Lung (tissue), 12 donors: Measurements from ENCODE around the gene HOXB1. TPM values are rescaled to one million over a fixed set of nuclear protein-coding genes. Genes with fewer than 3 reads are reported as not detected.

Experiments
- ATAC-seq: fragments of 200-7000 bp; cut with Tn5 transposase; one replicate; pipeline ENCODE4 v1.9.1; 2020; ENCODE audit warnings: moderate number of reproducible peaks; ENCODE audit not compliant: insufficient read depth, low FRiP score
- DNase-seq, 3 donors: peaks; one replicate each; pipeline ENCODE4 v3.0.0-alpha.2; 2013 to 2017
- H3K27ac ChIP-seq, 2 donors: one replicate each; pipeline ENCODE4 v1.5.1; 2013; ENCODE audit warnings: mild to moderate bottlenecking in 2 of 2, moderate library complexity in 2 of 2, control low read depth in 1 of 2, inconsistent platforms in 1 of 2, low read depth in 1 of 2, low read length in 1 of 2
- H3K27me3 ChIP-seq, 3 donors: one replicate each; pipeline ENCODE4 v1.5.1; 2013; ENCODE audit warnings: low read length in 2 of 3; ENCODE audit not compliant: control insufficient read depth in 3 of 3, insufficient read depth in 3 of 3
- H3K36me3 ChIP-seq, 4 donors: one replicate each; pipeline ENCODE4 v1.5.1; 2013; ENCODE audit warnings: low read length in 4 of 4, mild to moderate bottlenecking in 1 of 4, moderate library complexity in 1 of 4; ENCODE audit not compliant: control insufficient read depth in 4 of 4, insufficient read depth in 4 of 4
- H3K4me1 ChIP-seq, 5 donors: one replicate each; pipeline ENCODE4 v1.5.1; 2013; ENCODE audit warnings: low read length in 5 of 5, mild to moderate bottlenecking in 2 of 5, moderate library complexity in 1 of 5; ENCODE audit not compliant: control insufficient read depth in 5 of 5, insufficient read depth in 5 of 5
- H3K4me3 ChIP-seq: one replicate; pipeline ENCODE4 v1.5.1; 2013; ENCODE audit warnings: mild to moderate bottlenecking, control low read depth, moderate library complexity
- H3K9ac ChIP-seq, 2 donors: one replicate each; pipeline ENCODE4 v1.5.1; 2013; ENCODE audit warnings: low read length in 2 of 2, control low read depth in 1 of 2; ENCODE audit not compliant: insufficient read depth in 1 of 2
- H3K9me3 ChIP-seq, 4 donors: one replicate each; pipeline ENCODE4 v1.5.1; 2013; ENCODE audit warnings: low read length in 3 of 4, mild to moderate bottlenecking in 1 of 4, moderate library complexity in 1 of 4; ENCODE audit not compliant: control insufficient read depth in 4 of 4, insufficient read depth in 3 of 4
- CTCF ChIP-seq: IDR thresholded peaks from 2 replicates; pipeline ENCODE4 v1.5.1; 2012; ENCODE audit warnings: mild to moderate bottlenecking; ENCODE audit errors: control extremely low read depth, extremely low read depth
- WGBS, 2 donors: extraction: QIAGEN DNeasy Blood & Tissue Kit; methylation state at CpG; one replicate each; pipeline ENCODE4 v1.1.7; 2013; 5-methylcytosine and 5-hydroxymethylcytosine counted together
- polyA plus RNA-seq, 2 donors: library from polyadenylated mRNA; stranded (reverse); fragments of 200-250 nt; gene quantifications; one replicate each; pipeline ENCODE4 v1.2.1, GENCODE V29; 2013
- total RNA-seq, 2 donors: library from RNA; depleted of rRNA in 1 of 2; stranded (reverse); fragments of >200 nt in 1 of 2; gene quantifications; one replicate each; pipeline ENCODE4 v1.2.1, GENCODE V29; 2014 to 2021
- donor health status: control.
- donor health status: control.
- donor health status: Bipolar disorder and iron deficiency.
- donor health status: healthy.
- donor health status: DM: yes; HTN: yes; CAD: no.

Gene HOXB1
- total and polyA plus RNA-seq, 4 donors: not detected

- ATAC-seq: no peak
These were observed 11.9 kb upstream of the HOXB1 start for GRCh38 chr17:48542698-48543106.

GRCh38 chr17:48542114-48542656 is 11.4 kb upstream of the HOXB1 start:
- DNase-seq (peak in 1 of 3 donors; percentile 38), ATAC-seq (no peak)
- H3K27me3 ChIP-seq: peaks cover 0 to 55% (median 5%) of the 10 kb centered on the region in 3 donors
- WGBS, 2 donors: 6 to 11% methylated on average over 27 of the region's 27 CpGs
- H3K9ac ChIP-seq: peak overlapping the region; percentile 68 to 95
- peak overlapping the region; percentile 33 for H3K4me3 ChIP-seq
- no peak for TF ChIP-seq CTCF
- peak overlapping the region; percentile 50 to 71 for H3K27ac ChIP-seq
- peaks cover 0 to 19% (median 2%) of the 10 kb centered on the region in 4 donors for H3K36me3 ChIP-seq
- no peaks in the 10 kb centered on the region for H3K9me3 ChIP-seq
- H3K4me1 ChIP-seq: peaks cover 0 to 35% (median 3%) of the 10 kb centered on the region in 5 donors

More at GRCh38 chr17:48542698-48543106, 11.9 kb upstream of the HOXB1 start:
- Histone ChIP-seq H3K36me3 (peaks cover 0 to 19% (median 2%) of the 10 kb centered on the region in 4 donors), H3K9me3 (no peaks in the 10 kb centered on the region), H3K27me3 (peaks cover 0 to 55% (median 5%) of the 10 kb centered on the region in 3 donors), H3K4me3 (peak overlapping the region; percentile 47), H3K4me1 (peaks cover 0 to 37% (median 3%) of the 10 kb centered on the region in 5 donors), H3K27ac (peak overlapping the region; percentile 76 to 79), H3K9ac (peak overlapping the region; percentile 86 to 95)
- 4 to 5% methylated on average over 12 of the region's 12 CpGs for WGBS, 2 donors
- peak in 1 of 3 donors; percentile 8 for DNase-seq
- TF ChIP-seq CTCF: no peak

- H3K9me3 ChIP-seq: no peaks in the 10 kb centered on the region
- H3K4me1 ChIP-seq: peaks cover 0 to 31% (median 3%) of the 10 kb centered on the region in 5 donors
- ATAC-seq (peak; percentile 14), DNase-seq (peak; percentile 88 to 93 (median 90))
- H3K9ac ChIP-seq: peak overlapping the region; percentile 68 to 95
- H3K27me3 ChIP-seq: peaks cover 0 to 51% (median 5%) of the 10 kb centered on the region in 3 donors
- peak overlapping the region; percentile 50 to 71 for H3K27ac ChIP-seq
- 2 to 5% methylated on average over 27 to 35 of the region's 36 CpGs for WGBS, 2 donors
- no peak for TF ChIP-seq CTCF
- H3K4me3 ChIP-seq: peak overlapping the region; percentile 33
- peaks cover 0 to 19% (median 2%) of the 10 kb centered on the region in 4 donors for H3K36me3 ChIP-seq
These were observed 10.8 kb upstream of the HOXB1 start for GRCh38 chr17:48541577-48542113.
